Body of pancreas (tissue), 4 donors: ENCODE measurements around the gene SRPK3.

ENCODE experiments used
- POLR2A ChIP-seq, 3 donors: fragments of 450-650 bp; IDR thresholded peaks; one replicate each; pipeline ENCODE4 v1.6.1; 2016; ENCODE audit warnings: antibody characterized with exemption in 3 of 3, mild to moderate bottlenecking in 2 of 3
- TF ChIP-seq, protein P1 (sequence below), 7 experiments: fragments of 450-650 bp in 4 of 7; fragments of 200-600 bp in 3 of 7; sonication (generic) in 3 of 7; IDR thresholded peaks; one replicate each; pipeline ENCODE4 v1.5.1; 2016 to 2019; ENCODE audit warnings: antibody characterized with exemption in 7 of 7

DNA sequence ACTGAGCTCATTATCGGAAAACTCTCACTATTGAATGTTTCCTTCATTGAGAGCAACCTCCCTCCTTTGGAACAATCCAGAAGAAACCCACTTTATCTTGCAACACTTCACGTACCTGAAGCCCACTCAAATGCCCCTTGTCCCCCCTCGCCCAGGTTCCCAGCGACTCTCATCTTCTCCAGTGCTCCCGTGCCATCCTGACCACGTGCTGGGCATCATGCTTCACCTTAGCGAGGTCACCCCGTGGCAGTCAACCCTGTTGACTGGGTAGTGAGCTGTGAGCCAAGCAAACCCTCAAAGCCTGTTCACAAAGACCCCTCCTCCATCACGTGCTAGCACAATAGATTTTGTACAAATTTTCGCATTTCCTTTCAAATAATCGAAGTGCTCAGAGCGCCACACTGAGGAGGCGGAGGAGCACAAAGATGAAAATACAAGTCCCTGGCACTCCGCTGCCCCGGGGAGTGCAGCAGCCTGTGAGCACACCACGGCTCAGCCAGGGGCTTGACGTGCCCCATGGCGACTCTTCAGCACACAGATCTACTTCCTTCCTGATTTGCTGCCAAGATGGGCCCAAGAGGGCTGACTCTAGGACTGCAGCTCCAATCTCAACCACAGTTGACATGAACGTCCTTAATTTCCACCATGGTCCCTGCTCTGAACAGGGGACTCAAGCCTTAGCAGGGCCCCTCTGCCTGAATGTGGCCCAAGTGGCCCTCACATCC is 33.9 kb downstream of the SRPK3 start:
- TF ChIP-seq, protein P1, sequence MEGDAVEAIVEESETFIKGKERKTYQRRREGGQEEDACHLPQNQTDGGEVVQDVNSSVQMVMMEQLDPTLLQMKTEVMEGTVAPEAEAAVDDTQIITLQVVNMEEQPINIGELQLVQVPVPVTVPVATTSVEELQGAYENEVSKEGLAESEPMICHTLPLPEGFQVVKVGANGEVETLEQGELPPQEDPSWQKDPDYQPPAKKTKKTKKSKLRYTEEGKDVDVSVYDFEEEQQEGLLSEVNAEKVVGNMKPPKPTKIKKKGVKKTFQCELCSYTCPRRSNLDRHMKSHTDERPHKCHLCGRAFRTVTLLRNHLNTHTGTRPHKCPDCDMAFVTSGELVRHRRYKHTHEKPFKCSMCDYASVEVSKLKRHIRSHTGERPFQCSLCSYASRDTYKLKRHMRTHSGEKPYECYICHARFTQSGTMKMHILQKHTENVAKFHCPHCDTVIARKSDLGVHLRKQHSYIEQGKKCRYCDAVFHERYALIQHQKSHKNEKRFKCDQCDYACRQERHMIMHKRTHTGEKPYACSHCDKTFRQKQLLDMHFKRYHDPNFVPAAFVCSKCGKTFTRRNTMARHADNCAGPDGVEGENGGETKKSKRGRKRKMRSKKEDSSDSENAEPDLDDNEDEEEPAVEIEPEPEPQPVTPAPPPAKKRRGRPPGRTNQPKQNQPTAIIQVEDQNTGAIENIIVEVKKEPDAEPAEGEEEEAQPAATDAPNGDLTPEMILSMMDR (IDR thresholded peaks at IDR 0.05): no peak
- no peak for TF ChIP-seq POLR2A (IDR thresholded peaks at IDR 0.05)
